ENCODE data around the gene C4BPB. TPM values are rescaled to one million over a fixed set of nuclear protein-coding genes. Genes with fewer than 3 reads are reported as not detected.
A peak's percentile ranks its signal among the peaks of the same experiment; 100 is the strongest.

Gene C4BPB
- total and polyA plus RNA-seq, 2 of the 13 experiments (the other 11 are each of a cell fraction or from before 2014, with no cell fraction given) = 155 to 266 TPM

DNA sequence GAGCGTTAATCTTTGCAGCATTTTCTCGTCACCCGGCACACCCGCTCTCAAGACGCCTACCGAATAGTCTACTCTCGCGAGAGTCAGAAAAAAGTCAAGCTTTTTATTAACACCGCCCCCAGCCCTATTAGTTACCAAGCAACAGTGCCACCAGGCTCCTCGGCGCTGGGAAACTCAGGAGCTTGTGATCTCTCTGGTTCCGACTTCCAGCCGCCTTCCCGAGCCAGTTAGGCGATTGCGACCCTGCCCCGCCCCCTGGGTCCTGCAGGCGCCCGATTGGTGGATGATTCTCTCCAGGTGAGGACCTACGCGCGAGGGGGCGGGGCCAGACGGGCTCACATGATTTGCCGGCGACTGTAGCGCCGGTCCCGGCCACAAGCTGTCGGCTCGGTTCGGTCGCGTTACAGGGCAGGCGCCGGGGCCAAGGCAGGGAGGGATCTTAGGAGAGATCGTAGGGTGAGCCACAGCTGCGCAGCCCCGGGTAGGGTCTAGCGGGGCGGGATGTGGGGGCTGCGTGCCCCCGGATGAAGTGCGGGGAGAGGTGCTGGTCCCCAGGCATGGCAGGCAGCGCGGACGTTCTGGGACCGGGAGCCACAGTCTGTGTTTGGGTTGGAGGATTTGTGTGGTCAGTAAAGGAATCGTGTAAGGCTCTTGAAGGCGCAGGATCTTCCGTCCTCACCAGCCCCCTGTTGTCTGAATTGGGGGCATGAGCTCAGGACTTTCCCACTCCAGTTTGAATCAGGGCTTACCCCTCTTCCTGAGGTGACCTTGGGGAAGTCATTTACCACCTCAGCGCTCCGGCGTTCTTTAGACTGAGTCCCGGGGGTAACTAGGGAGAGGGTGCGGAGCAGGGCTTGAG, 35.5 kb upstream of the C4BPB start, which contains the start of gene PFKFB2 (continued):
- TF ChIP-seq, protein P1, sequence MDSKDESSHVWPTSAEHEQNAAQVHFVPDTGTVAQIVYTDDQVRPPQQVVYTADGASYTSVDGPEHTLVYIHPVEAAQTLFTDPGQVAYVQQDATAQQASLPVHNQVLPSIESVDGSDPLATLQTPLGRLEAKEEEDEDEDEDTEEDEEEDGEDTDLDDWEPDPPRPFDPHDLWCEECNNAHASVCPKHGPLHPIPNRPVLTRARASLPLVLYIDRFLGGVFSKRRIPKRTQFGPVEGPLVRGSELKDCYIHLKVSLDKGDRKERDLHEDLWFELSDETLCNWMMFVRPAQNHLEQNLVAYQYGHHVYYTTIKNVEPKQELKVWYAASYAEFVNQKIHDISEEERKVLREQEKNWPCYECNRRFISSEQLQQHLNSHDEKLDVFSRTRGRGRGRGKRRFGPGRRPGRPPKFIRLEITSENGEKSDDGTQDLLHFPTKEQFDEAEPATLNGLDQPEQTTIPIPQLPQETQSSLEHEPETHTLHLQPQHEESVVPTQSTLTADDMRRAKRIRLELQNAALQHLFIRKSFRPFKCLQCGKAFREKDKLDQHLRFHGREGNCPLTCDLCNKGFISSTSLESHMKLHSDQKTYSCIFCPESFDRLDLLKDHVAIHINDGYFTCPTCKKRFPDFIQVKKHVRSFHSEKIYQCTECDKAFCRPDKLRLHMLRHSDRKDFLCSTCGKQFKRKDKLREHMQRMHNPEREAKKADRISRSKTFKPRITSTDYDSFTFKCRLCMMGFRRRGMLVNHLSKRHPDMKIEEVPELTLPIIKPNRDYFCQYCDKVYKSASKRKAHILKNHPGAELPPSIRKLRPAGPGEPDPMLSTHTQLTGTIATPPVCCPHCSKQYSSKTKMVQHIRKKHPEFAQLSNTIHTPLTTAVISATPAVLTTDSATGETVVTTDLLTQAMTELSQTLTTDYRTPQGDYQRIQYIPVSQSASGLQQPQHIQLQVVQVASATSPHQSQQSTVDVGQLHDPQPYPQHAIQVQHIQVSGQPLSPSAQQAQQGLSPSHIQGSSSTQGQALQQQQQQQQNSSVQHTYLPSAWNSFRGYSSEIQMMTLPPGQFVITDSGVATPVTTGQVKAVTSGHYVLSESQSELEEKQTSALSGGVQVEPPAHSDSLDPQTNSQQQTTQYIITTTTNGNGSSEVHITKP (CRISPR knock-in tag; IDR thresholded peaks at IDR 0.05; ENCODE audit: low read depth) = no peak; the same call in 1 of the 2 replicates
- TF ChIP-seq, protein P2, sequence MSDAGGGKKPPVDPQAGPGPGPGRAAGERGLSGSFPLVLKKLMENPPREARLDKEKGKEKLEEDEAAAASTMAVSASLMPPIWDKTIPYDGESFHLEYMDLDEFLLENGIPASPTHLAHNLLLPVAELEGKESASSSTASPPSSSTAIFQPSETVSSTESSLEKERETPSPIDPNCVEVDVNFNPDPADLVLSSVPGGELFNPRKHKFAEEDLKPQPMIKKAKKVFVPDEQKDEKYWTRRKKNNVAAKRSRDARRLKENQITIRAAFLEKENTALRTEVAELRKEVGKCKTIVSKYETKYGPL (CRISPR knock-in tag; IDR thresholded peaks at IDR 0.05) = no peak
- TF ChIP-seq DPF2 (CRISPR knock-in tag; IDR thresholded peaks at IDR 0.05; ENCODE audit: borderline replicate concordance, low read depth) (no peak), ZBTB20 (CRISPR knock-in tag; IDR thresholded peaks at IDR 0.05; ENCODE audit: borderline replicate concordance, low read depth) (no peak), SP4 (CRISPR knock-in tag; IDR thresholded peaks at IDR 0.05) (peak; percentile 92), RAD21 (CRISPR knock-in tag; IDR thresholded peaks at IDR 0.05) (peak; percentile 57), ZKSCAN1 (IDR thresholded peaks at IDR 0.05; ENCODE audit: low read length) (no peak), ZNF232 (CRISPR knock-in tag; IDR thresholded peaks at IDR 0.05; ENCODE audit: borderline replicate concordance) (peak; percentile 47; the same call in 1 of the 2 replicates), ZSCAN29 (CRISPR knock-in tag; conservative IDR thresholded peaks at IDR 0.05) (no peak), GATA4 (IDR thresholded peaks at IDR 0.05; ENCODE audit: borderline replicate concordance, low read depth) (no peak), SAFB2 (CRISPR knock-in tag; IDR thresholded peaks at IDR 0.05; ENCODE audit: borderline replicate concordance, low read depth) (0 out of 2 replicates have a peak, but pooled peaks have one; percentile 43), SOX13 (IDR thresholded peaks at IDR 0.05) (no peak), SOX13 (CRISPR knock-in tag; conservative IDR thresholded peaks at IDR 0.05 in 1 of 2, IDR thresholded peaks at IDR 0.05 in 1 of 2) (no peak; a peak in 1 of 4 replicates), ZNF333 (CRISPR knock-in tag; IDR thresholded peaks at IDR 0.05; ENCODE audit: borderline replicate concordance) (0 out of 2 replicates have a peak, but pooled peaks have one; percentile 22), ZNF761 (CRISPR knock-in tag; conservative IDR thresholded peaks at IDR 0.05) (0 out of 2 replicates have a peak, but pooled peaks have one; percentile 30), ZEB1 (IDR thresholded peaks at IDR 0.05; ENCODE audit: insufficient replicate concordance, low read depth) (peak; percentile 90)
- TF ChIP-seq, protein P3, sequence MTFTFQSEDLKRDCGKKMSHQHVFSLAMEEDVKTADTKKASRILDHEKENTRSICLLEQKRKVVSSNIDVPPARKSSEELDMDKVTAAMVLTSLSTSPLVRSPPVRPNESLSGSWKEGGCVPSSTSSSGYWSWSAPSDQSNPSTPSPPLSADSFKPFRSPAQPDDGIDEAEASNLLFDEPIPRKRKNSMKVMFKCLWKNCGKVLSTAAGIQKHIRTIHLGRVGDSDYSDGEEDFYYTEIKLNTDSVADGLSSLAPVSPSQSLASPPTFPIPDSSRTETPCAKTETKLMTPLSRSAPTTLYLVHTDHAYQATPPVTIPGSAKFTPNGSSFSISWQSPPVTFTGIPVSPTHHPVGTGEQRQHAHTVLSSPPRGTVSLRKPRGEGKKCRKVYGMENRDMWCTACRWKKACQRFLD (CRISPR knock-in tag; IDR thresholded peaks at IDR 0.05; ENCODE audit: borderline replicate concordance) = no peak
- TF ChIP-seq, protein P4, sequence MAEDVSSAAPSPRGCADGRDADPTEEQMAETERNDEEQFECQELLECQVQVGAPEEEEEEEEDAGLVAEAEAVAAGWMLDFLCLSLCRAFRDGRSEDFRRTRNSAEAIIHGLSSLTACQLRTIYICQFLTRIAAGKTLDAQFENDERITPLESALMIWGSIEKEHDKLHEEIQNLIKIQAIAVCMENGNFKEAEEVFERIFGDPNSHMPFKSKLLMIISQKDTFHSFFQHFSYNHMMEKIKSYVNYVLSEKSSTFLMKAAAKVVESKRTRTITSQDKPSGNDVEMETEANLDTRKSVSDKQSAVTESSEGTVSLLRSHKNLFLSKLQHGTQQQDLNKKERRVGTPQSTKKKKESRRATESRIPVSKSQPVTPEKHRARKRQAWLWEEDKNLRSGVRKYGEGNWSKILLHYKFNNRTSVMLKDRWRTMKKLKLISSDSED (CRISPR knock-in tag; IDR thresholded peaks at IDR 0.05) = no peak
- TF ChIP-seq, protein P5, sequence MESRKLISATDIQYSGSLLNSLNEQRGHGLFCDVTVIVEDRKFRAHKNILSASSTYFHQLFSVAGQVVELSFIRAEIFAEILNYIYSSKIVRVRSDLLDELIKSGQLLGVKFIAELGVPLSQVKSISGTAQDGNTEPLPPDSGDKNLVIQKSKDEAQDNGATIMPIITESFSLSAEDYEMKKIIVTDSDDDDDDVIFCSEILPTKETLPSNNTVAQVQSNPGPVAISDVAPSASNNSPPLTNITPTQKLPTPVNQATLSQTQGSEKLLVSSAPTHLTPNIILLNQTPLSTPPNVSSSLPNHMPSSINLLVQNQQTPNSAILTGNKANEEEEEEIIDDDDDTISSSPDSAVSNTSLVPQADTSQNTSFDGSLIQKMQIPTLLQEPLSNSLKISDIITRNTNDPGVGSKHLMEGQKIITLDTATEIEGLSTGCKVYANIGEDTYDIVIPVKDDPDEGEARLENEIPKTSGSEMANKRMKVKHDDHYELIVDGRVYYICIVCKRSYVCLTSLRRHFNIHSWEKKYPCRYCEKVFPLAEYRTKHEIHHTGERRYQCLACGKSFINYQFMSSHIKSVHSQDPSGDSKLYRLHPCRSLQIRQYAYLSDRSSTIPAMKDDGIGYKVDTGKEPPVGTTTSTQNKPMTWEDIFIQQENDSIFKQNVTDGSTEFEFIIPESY (CRISPR knock-in tag; IDR thresholded peaks at IDR 0.05) = 0 out of 2 replicates have a peak, but pooled peaks have one; percentile 12
